ENCODE data around the gene ADCY2. TPM values are rescaled to one million over a fixed set of nuclear protein-coding genes. Genes with fewer than 3 reads are reported as not detected.
A peak's percentile ranks its signal among the peaks of the same experiment; 100 is the strongest.

The ADCY2 gene
- total RNA-seq, 4 donors from 2014 or later: 4.8 to 9.1 (median 5.7) TPM

DNA sequence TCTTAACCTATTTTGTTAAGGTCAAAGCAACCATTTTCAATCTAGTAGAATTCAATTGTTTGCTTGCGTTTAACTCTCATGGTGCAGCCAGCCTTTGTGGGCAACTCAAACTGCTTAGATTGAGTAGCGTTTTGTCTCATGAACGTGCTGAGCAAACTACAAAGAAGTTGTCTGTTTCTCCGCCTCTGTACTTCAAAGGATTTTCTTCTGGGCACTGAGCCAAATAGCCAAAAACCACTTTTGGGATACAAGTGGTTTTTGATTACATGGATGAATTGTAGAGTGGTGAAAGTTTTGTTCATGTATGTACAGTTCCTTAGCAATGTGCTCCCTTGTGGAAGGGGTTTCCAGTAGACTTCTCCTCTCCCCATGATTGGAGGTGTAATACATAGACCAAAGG, 332.1 kb downstream of the ADCY2 start:
- no peak for DNase-seq (ENCODE audit: extremely low spot score)
- H3K36me3 ChIP-seq: no peaks in the 10 kb centered on the region

DNA sequence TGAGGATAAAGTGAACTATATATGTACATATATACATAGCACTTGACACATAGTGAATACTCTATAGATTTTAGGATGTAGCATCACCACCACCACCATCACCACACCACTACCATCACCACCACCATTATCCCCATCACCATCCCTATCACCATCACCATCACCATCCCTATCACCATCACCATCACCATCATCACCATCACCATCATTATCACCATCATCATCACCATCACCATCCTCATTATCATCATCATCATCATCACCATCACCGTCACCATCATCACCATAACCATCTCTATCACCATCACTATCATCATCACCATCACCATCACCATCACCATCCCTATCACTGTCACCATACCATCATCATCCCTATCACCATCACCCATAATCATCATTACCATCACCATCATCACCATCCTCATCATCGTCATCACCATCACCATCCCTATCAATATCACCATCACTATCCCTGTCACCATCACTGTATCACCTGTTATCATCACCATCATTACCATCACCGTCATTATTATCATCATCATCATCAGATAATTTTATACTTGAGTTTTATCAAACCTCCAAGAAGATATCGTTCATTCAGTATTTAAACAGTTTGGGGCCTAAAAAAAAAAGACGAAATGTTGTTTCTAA, 345.6 kb downstream of the ADCY2 start:
- intact Hi-C loops (cut with DNase I): no loop called here
- WGBS: 88% methylated on average over 5 of the region's 5 CpGs
- no peak overlapping the region for H3K27ac ChIP-seq (replicated peaks in 1 of 4)
- TF ChIP-seq, protein P1, sequence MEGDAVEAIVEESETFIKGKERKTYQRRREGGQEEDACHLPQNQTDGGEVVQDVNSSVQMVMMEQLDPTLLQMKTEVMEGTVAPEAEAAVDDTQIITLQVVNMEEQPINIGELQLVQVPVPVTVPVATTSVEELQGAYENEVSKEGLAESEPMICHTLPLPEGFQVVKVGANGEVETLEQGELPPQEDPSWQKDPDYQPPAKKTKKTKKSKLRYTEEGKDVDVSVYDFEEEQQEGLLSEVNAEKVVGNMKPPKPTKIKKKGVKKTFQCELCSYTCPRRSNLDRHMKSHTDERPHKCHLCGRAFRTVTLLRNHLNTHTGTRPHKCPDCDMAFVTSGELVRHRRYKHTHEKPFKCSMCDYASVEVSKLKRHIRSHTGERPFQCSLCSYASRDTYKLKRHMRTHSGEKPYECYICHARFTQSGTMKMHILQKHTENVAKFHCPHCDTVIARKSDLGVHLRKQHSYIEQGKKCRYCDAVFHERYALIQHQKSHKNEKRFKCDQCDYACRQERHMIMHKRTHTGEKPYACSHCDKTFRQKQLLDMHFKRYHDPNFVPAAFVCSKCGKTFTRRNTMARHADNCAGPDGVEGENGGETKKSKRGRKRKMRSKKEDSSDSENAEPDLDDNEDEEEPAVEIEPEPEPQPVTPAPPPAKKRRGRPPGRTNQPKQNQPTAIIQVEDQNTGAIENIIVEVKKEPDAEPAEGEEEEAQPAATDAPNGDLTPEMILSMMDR (IDR thresholded peaks at IDR 0.05): no peak
- TF ChIP-seq POLR2A (IDR thresholded peaks at IDR 0.05; ENCODE audit: low read depth): no peak
- no peak for TF ChIP-seq POLR2AphosphoS5 (IDR thresholded peaks at IDR 0.05)
- TF ChIP-seq EP300 (IDR thresholded peaks at IDR 0.05): no peak
- H3K36me3 ChIP-seq: no peaks in the 10 kb centered on the region
- peaks cover 0 to 4% (median 0%) of the 10 kb centered on the region in 4 donors for H3K4me1 ChIP-seq
- H3K4me3 ChIP-seq: no peak overlapping the region
- no peaks in the 10 kb centered on the region for H3K9me3 ChIP-seq
- H3K27me3 ChIP-seq: no peaks in the 10 kb centered on the region
- no peak for DNase-seq (ENCODE audit: extremely low spot score)

More for the DNA sequence above, 332.1 kb downstream of the ADCY2 start:
- TF ChIP-seq, protein P1 (IDR thresholded peaks at IDR 0.05): no peak
- no peak for TF ChIP-seq EP300 (IDR thresholded peaks at IDR 0.05)
- no peak for TF ChIP-seq POLR2A (IDR thresholded peaks at IDR 0.05; ENCODE audit: low read depth)
- TF ChIP-seq POLR2AphosphoS5 (IDR thresholded peaks at IDR 0.05): no peak
- no peak overlapping the region for H3K4me3 ChIP-seq
- H3K4me1 ChIP-seq: no peaks in the 10 kb centered on the region
- no peak overlapping the region for H3K27ac ChIP-seq (replicated peaks in 1 of 4)
- 79% methylated on average over 4 of the region's 4 CpGs for WGBS
- intact Hi-C loops (cut with DNase I): no loop called here
- no peaks in the 10 kb centered on the region for H3K27me3 ChIP-seq
- no peaks in the 10 kb centered on the region for H3K9me3 ChIP-seq

DNA sequence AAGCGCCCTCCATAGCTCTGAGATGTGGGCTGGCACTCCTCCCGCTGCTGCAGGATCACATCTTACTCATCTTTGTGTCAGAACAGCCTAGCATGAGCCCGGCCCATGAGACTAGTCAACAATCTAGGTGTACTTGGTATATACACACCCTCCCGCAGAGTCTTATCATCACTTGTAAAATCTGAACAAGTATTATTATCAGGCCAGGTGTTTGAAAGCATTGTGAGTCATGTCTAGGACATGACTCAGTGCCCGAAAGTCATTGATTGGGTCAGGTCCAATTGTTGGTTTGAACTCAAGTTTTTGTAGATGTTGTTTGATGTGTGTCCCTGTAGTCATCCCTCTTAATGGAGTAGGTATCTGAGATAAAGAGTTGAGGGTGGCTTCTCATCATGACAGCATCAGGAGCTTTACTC, 346.3 kb downstream of the ADCY2 start:
- no peak for DNase-seq (ENCODE audit: extremely low spot score)
- Histone ChIP-seq H3K4me1 (peaks cover 0 to 4% (median 0%) of the 10 kb centered on the region in 4 donors), H3K9me3 (no peaks in the 10 kb centered on the region), H3K36me3 (no peaks in the 10 kb centered on the region), H3K27me3 (no peaks in the 10 kb centered on the region), H3K4me3 (no peak overlapping the region), H3K27ac (replicated peaks in 1 of 4) (no peak overlapping the region)
- intact Hi-C loops (cut with DNase I): no loop called here
- 81% methylated on average over 5 of the region's 5 CpGs for WGBS
- TF ChIP-seq POLR2AphosphoS5 (IDR thresholded peaks at IDR 0.05): no peak
- TF ChIP-seq POLR2A (IDR thresholded peaks at IDR 0.05; ENCODE audit: low read depth): no peak

DNA sequence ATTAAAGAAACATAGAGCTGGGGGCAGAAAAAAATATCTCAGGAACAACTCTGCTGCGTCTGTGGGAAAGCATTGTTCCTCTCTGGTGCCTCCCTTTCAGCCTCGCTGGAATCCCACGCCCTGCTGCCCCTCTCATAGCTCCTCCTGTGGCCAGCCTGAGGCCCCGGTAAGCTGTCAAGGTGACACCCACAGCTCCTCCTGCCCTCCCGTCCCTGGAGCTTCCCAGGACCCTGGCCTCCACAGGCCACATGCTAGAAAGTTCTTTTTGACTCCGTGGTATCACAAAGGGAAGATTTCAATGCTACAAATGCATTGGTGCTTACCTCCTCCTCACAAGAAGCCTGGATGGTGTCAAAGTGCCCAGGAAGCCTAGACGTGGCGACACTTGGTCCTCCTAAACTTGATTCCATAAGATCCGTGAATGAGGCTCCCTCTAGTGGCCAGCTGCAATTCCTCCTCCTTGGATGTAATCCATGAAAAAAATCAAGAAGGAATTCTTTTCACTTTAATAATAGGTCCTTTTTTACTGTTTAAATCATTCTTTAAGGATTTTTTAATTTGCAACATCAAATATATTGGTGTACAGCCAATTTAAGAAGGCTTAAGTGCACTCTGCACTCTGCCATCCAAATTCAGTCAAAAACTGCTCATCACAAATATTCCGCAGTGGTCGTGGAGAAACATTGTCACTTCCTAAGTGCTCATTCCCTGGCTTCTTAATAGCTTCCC, 350.1 kb downstream of the ADCY2 start:
- 34% methylated on average over 9 of the region's 11 CpGs for WGBS
- Histone ChIP-seq H3K27me3 (no peaks in the 10 kb centered on the region), H3K27ac (replicated peaks in 1 of 4) (no peak overlapping the region), H3K4me1 (peaks cover 0 to 4% (median 0%) of the 10 kb centered on the region in 4 donors), H3K4me3 (no peak overlapping the region), H3K9me3 (no peaks in the 10 kb centered on the region), H3K36me3 (no peaks in the 10 kb centered on the region)
- intact Hi-C loops (cut with DNase I): loop anchor here (5.0 kb wide), 1 partner anchor 349 kb away; the partner anchor contains the start of gene ADCY2
- no peak for DNase-seq (ENCODE audit: extremely low spot score)
- TF ChIP-seq, protein P1 (IDR thresholded peaks at IDR 0.05): peak; percentile 77 to 91 (median 87)
- TF ChIP-seq EP300 (IDR thresholded peaks at IDR 0.05): no peak

- H3K27me3 ChIP-seq: no peaks in the 10 kb centered on the region
- TF ChIP-seq POLR2AphosphoS5 (IDR thresholded peaks at IDR 0.05) (no peak), POLR2A (IDR thresholded peaks at IDR 0.05; ENCODE audit: low read depth) (no peak), EP300 (IDR thresholded peaks at IDR 0.05) (no peak)
- TF ChIP-seq, protein P1 (IDR thresholded peaks at IDR 0.05): no peak
- WGBS: 85% methylated on average over 6 of the region's 6 CpGs
- DNase-seq (ENCODE audit: extremely low spot score): no peak
- H3K36me3 ChIP-seq: no peaks in the 10 kb centered on the region
- no peak overlapping the region for H3K27ac ChIP-seq (replicated peaks in 1 of 4)
- no peak overlapping the region for H3K4me3 ChIP-seq
- intact Hi-C loops (cut with DNase I): loop anchor here (5.0 kb wide), 1 partner anchor 350 kb away; the partner anchor contains the start of gene ADCY2
- peaks cover 0 to 4% (median 0%) of the 10 kb centered on the region in 4 donors for H3K4me1 ChIP-seq
- no peaks in the 10 kb centered on the region for H3K9me3 ChIP-seq
Observed at GRCh38 chr5:7747728-7748127, 351.8 kb downstream of the ADCY2 start.
